ENCODE measurements around the gene PIRT.

GRCh38 chr17:10821054-10821453 lies 16.8 kb downstream of the PIRT start:
- TF ChIP-seq CTCF (IDR thresholded peaks at IDR 0.05) (no peak), POLR2A (IDR thresholded peaks at IDR 0.05) (no peak)
